Left cardiac atrium (tissue), 4 donors: ENCODE results near the gene IGFBP3. TPM values are rescaled to one million over a fixed set of nuclear protein-coding genes. Genes with fewer than 3 reads are reported as not detected.

ENCODE experiments used
- ATAC-seq, 2 donors: fragments of 200-7000 bp; cut with Tn5 transposase; one replicate each; pipeline ENCODE4 v1.9.1; 2020; ENCODE audit warnings: mild to moderate bottlenecking in 2 of 2, moderate library complexity in 2 of 2
- DNase-seq: peaks from one replicate; pipeline ENCODE4 v3.0.0-alpha.2; 2020
- intact Hi-C, 2 donors: fragments of 100-400 bp; cut with DNase I; formaldehyde crosslinking; loops; one replicate each; pipeline versions ENCODE4 v1.14.1 to v1.15.1; 2022 to 2023
- total RNA-seq, 2 donors: library from RNA; stranded (reverse); fragmentation: NEBNext Ultra II Directional; extraction: Animal tissue kit (Norgen Biotek cat#: 25700); gene quantifications; one replicate each; pipeline ENCODE4 v1.2.1, GENCODE V29; 2021
- donor health status: DM: no; HTN: yes; CAD: no.
- donor health status: DM: no; HTN: yes; CAD: no; lungs with severe emphysema.
- donor health status: DM: yes; HTN: yes; CAD: no.
- donor health status: Dilated cardiomyopathy.

IGFBP3 gene
- total RNA-seq, 2 donors from 2014 or later = 37.5 to 75.4 TPM

- DNase-seq (no peak), ATAC-seq (no peak)
- intact Hi-C loops = no loop called here
Measured at GRCh38 chr7:45898222-45898621, 22.9 kb downstream of the IGFBP3 start.

GRCh38 chr7:45897042-45897690, 23.9 kb downstream of the IGFBP3 start:
- DNase-seq (no peak), ATAC-seq (no peak)
- intact Hi-C loops = no loop called here

- DNase-seq (no peak), ATAC-seq (no peak)
- intact Hi-C loops = no loop called here
Measured at GRCh38 chr7:45894665-45895062, 26.4 kb downstream of the IGFBP3 start.

- intact Hi-C loops = no loop called here
- no peak for DNase-seq
- no peak for ATAC-seq
Measured at GRCh38 chr7:45893996-45894664, 26.9 kb downstream of the IGFBP3 start.

- ATAC-seq = no peak
- no peak for DNase-seq
- intact Hi-C loops = no loop called here
Measured at GRCh38 chr7:45893374-45893995, 27.6 kb downstream of the IGFBP3 start.

GRCh38 chr7:45892407-45893035, 28.6 kb downstream of the IGFBP3 start:
- DNase-seq (no peak), ATAC-seq (no peak)
- intact Hi-C loops = no loop called here

GRCh38 chr7:45891462-45892402, 29.3 kb downstream of the IGFBP3 start:
- intact Hi-C loops = no loop called here
- DNase-seq = no peak
- no peak for ATAC-seq

- ATAC-seq (no peak), DNase-seq (no peak)
- intact Hi-C loops = no loop called here
Measured at GRCh38 chr7:45890902-45891461, 30.1 kb downstream of the IGFBP3 start.

- ATAC-seq (no peak), DNase-seq (no peak)
- intact Hi-C loops = no loop called here
Measured at GRCh38 chr7:45890125-45890901, 30.8 kb downstream of the IGFBP3 start.

- ATAC-seq (no peak), DNase-seq (no peak)
- intact Hi-C loops = no loop called here
Measured at GRCh38 chr7:45889367-45890067, 31.6 kb downstream of the IGFBP3 start.

GRCh38 chr7:45888993-45889366, 32.1 kb downstream of the IGFBP3 start:
- ATAC-seq (no peak), DNase-seq (no peak)
- intact Hi-C loops = no loop called here

- ATAC-seq = peak; percentile 52 to 53
- intact Hi-C loops = no loop called here
- DNase-seq = no peak
Measured at GRCh38 chr7:45888185-45888992, 32.7 kb downstream of the IGFBP3 start, which contains the start of gene IGFBP1. IGFBP1 (plus strand) TSS chr7:45888488; CDS start chr7:45888653, 165 bp downstream.

- intact Hi-C loops = no loop called here
- no peak for ATAC-seq
- DNase-seq = no peak
Measured at GRCh38 chr7:45886931-45887667, 34.0 kb downstream of the IGFBP3 start.

- DNase-seq (no peak), ATAC-seq (peak in 1 of 2 donors; percentile 66)
- intact Hi-C loops = no loop called here
Measured at GRCh38 chr7:45885264-45885882, 35.7 kb downstream of the IGFBP3 start.

- no peak for DNase-seq
- no peak for ATAC-seq
- intact Hi-C loops = no loop called here
Measured at GRCh38 chr7:45884136-45884535, 36.9 kb downstream of the IGFBP3 start.

GRCh38 chr7:45882465-45882810, 38.6 kb downstream of the IGFBP3 start:
- intact Hi-C loops = no loop called here
- no peak for DNase-seq
- no peak for ATAC-seq
